Mesenchymal stem cell (in vitro differentiated cells and primary cell): ENCODE data around the gene URB1. TPM values are rescaled to one million over a fixed set of nuclear protein-coding genes. Genes with fewer than 3 reads are reported as not detected.
"Not testable (repeated sequence)": the region's sequence is repeated elsewhere in the genome, so short reads cannot be mapped to it uniquely, and the experiment has no call there.

Experiments used
- DNase-seq: peaks from one replicate; pipeline ENCODE4 v3.0.0-alpha.2; 2013
- H2AFZ ChIP-seq: one replicate; pipeline ENCODE4 v1.6.1; 2013; ENCODE audit warnings: low read depth, mild to moderate bottlenecking, control low read depth, inconsistent platforms, low read length, moderate library complexity
- H2AK5ac ChIP-seq: 2 replicates; pipeline ENCODE4 v1.6.1; 2013; ENCODE audit warnings: low read length, moderate library complexity, mild to moderate bottlenecking, inconsistent platforms; ENCODE audit not compliant: severe bottlenecking
- H2BK120ac ChIP-seq: one replicate; pipeline ENCODE4 v1.6.1; 2013; ENCODE audit warnings: low read depth, mild to moderate bottlenecking, inconsistent platforms, low read length, moderate library complexity
- H2BK12ac ChIP-seq, 2 experiments: one replicate each; pipeline ENCODE4 v1.6.1; 2013; ENCODE audit warnings: inconsistent platforms in 2 of 2, low read length in 2 of 2, mild to moderate bottlenecking in 2 of 2, moderate library complexity in 2 of 2, control low read depth in 1 of 2
- H2BK15ac ChIP-seq: one replicate; pipeline ENCODE4 v1.6.1; 2013; ENCODE audit warnings: mild to moderate bottlenecking, low read depth, inconsistent platforms; ENCODE audit not compliant: poor library complexity, severe bottlenecking
- H2BK5ac ChIP-seq: 2 replicates; pipeline ENCODE4 v1.6.1; 2013; ENCODE audit warnings: low read depth, mild to moderate bottlenecking, low read length, control low read depth, inconsistent platforms; ENCODE audit not compliant: poor library complexity, severe bottlenecking
- H3K14ac ChIP-seq, 2 experiments: one replicate each; pipeline ENCODE4 v1.6.1; 2013; ENCODE audit warnings: inconsistent platforms in 2 of 2, low read length in 2 of 2, control low read depth in 1 of 2, mild to moderate bottlenecking in 1 of 2, moderate library complexity in 1 of 2
- H3K18ac ChIP-seq, 2 experiments: one replicate each; pipeline ENCODE4 v1.6.1; 2013; ENCODE audit warnings: inconsistent platforms in 2 of 2, low read length in 2 of 2, control low read depth in 1 of 2, low read depth in 1 of 2, mild to moderate bottlenecking in 1 of 2
- H3K23ac ChIP-seq, 2 experiments: one replicate each; pipeline ENCODE4 v1.6.1; 2013; ENCODE audit warnings: inconsistent platforms in 2 of 2, low read length in 2 of 2, mild to moderate bottlenecking in 2 of 2, moderate library complexity in 2 of 2, control low read depth in 1 of 2
- H3K27ac ChIP-seq: 2 replicates; pipeline ENCODE4 v1.5.1; 2013; ENCODE audit warnings: mild to moderate bottlenecking, moderate library complexity, low read length, control low read depth, inconsistent platforms; ENCODE audit not compliant: poor library complexity, severe bottlenecking
- H3K27me3 ChIP-seq, 2 experiments: 2 replicates each; pipeline versions ENCODE4 v1.6.1 to v1.7.0; 2013; ENCODE audit warnings: low read length in 2 of 2, mild to moderate bottlenecking in 2 of 2, moderate library complexity in 2 of 2, control low read depth in 1 of 2, inconsistent platforms in 1 of 2; ENCODE audit not compliant: control insufficient read depth in 1 of 2, insufficient read depth in 1 of 2
- H3K36me3 ChIP-seq, 2 experiments: 2 replicates each; pipeline versions ENCODE4 v1.6.1 to v1.7.0; 2013; ENCODE audit warnings: low read length in 2 of 2, control low read depth in 1 of 2, inconsistent platforms in 1 of 2, low read depth in 1 of 2, mild to moderate bottlenecking in 1 of 2; ENCODE audit not compliant: insufficient read depth in 2 of 2, control insufficient read depth in 1 of 2
- H3K4ac ChIP-seq, 2 experiments: one replicate each; pipeline ENCODE4 v1.6.1; 2013; ENCODE audit warnings: inconsistent platforms in 2 of 2, low read length in 2 of 2, mild to moderate bottlenecking in 2 of 2, moderate library complexity in 2 of 2, control low read depth in 1 of 2, low read depth in 1 of 2
- H3K4me1 ChIP-seq: 2 replicates; pipeline ENCODE4 v1.6.1; 2013; ENCODE audit warnings: low read depth, low read length, control low read depth; ENCODE audit not compliant: control insufficient read depth, insufficient read depth
- H3K4me2 ChIP-seq: 2 replicates; pipeline ENCODE4 v1.6.1; 2013; ENCODE audit warnings: low read length, mild to moderate bottlenecking, inconsistent platforms; ENCODE audit not compliant: poor library complexity, severe bottlenecking
- H3K4me3 ChIP-seq, 2 experiments: 2 replicates each; pipeline versions ENCODE4 v1.5.1 to v1.7.0; 2013; ENCODE audit warnings: low read length in 2 of 2, mild to moderate bottlenecking in 2 of 2, control low read depth in 1 of 2, low read depth in 1 of 2; ENCODE audit not compliant: insufficient read depth in 1 of 2
- H3K79me1 ChIP-seq: replicated peaks from 2 replicates; pipeline ENCODE4 v1.6.1; 2013; ENCODE audit warnings: mild to moderate bottlenecking, control low read depth, low read length, inconsistent platforms; ENCODE audit not compliant: poor library complexity, severe bottlenecking
- H3K9ac ChIP-seq: 2 replicates; pipeline ENCODE4 v1.7.0; 2013; ENCODE audit warnings: mild to moderate bottlenecking, low read length, moderate library complexity
- H3K9me3 ChIP-seq: 2 replicates; pipeline ENCODE4 v1.7.0; 2013; ENCODE audit warnings: mild to moderate bottlenecking, low read length; ENCODE audit not compliant: control insufficient read depth
- H4K8ac ChIP-seq: one replicate; pipeline ENCODE4 v1.6.1; 2013; ENCODE audit warnings: inconsistent platforms, mild to moderate bottlenecking, low read length, moderate library complexity
- H4K91ac ChIP-seq: one replicate; pipeline ENCODE4 v1.6.1; 2013; ENCODE audit warnings: mild to moderate bottlenecking, low read length, inconsistent platforms
- WGBS: methylation state at CpG from one replicate; pipeline ENCODE4 v1.1.7; 2013; ENCODE audit warnings: mixed read lengths; 5-methylcytosine and 5-hydroxymethylcytosine counted together
- polyA plus RNA-seq, 2 experiments: library from polyadenylated mRNA; stranded (reverse); fragments of 200-250 nt; gene quantifications; one replicate each; pipeline ENCODE4 v1.2.3, GENCODE V29; 2013

URB1 gene, protein sequence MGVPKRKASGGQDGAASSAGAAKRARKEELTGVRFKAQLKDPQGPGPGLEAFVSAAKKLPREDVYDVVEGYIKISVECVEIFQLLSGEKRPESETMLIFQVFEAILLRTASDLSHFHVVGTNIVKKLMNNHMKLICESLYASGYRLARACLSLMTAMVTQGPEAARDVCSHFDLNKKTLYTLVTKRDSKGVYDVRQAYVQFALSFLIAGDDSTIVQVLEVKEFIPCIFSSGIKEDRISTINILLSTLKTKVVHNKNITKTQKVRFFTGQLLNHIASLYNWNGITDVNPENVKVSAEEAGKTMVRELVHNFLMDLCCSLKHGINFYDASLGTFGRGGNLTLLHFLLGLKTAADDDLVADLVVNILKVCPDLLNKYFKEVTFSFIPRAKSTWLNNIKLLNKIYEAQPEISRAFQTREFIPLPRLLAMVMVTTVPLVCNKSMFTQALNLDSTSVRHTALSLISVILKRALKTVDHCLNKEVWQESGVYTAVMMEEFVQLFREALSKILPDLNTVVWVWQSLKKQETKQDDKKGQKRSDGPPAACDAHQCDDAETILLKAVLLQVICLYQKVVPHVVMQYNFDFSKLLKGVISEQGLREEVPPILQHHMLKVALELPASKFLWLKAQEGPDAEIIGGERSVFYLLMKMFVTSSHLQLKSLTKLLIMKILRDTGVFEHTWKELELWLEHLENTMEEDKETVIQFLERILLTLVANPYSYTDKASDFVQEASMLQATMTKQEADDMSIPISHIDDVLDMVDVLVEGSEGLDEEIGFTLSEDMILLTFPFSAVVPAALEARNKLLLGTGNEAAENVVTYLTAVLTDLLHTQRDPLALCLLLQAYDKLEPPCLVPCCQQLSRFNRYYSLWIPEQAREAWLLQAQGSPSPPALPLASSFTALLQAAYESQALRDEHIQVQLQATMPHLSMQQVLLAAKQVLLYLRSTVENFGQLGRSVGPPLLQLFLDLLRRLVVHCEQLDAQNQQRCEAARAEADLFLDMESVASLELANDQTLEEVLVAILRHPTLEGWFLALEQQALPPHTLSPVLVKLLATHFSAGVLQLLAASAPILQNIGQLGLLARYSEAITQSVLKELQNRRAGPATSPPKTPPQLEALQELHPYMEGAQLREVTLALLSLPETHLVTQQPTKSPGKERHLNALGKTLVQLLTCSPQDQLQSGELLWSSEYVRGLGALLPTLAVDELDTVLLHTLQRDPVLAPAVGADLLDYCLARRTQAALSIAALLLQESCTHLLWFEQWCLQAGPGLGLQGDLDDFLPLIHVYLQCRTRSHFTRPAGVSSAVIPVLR (N-terminal part only)
- 2.4 TPM for polyA plus RNA-seq (2013, experiment 1 of 2)
- 2.2 TPM for polyA plus RNA-seq (2013, experiment 2 of 2)

DNA sequence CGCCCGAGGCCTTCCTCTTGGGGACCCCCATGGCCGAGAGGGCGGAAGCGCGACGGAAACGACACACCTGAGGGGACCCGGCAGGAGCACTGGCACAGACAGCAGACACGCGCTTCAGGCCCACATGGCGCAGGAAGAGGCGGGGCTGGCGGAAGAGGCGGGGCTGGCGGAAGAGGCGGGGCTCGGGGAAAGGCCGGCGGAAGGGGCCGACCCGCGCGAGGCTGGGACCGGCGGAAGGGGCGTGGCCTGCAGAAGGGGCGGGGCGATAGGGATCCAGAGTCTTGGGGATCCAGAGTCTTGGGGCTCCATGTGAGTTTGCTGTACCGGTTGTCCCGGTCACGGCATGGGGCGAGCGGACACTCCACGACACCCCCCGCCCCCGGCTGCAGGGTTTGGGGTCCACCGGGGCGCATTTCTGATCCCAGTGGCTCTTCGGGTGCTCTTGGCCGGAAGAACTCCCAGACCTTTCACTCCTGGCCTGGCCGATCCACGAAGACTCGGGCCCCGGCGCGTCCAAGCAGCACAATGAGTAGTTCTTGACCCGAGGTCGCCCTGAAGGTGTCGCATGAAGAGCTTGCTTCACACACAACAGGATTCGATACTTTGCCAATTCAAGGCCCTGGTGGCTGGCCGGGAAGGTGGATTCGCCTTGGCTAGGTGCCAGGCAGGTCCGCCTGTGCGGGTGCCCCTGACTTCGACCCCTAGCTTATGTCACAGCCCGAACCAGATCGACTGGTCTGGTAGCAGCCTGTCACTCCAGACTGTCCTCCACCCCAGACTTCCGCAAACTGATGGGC is at the start of gene URB1:
TSS of gene URB1 (minus strand) at position 133 of the 797 bp plus-strand sequence. CDS start at position 31, 102 bp downstream.
- Histone ChIP-seq H2BK5ac (no peak within 1 kb of the TSS), H2BK120ac (peak within 1 kb of the TSS; percentile 24), H2BK12ac (peak within 1 kb of the TSS in 1 of 2 experiments; percentile 83), H2AFZ (peak within 1 kb of the TSS; percentile 98), H3K23ac (peak within 1 kb of the TSS in 1 of 2 experiments; percentile 32), H3K27ac (no peak within 1 kb of the TSS), H3K4ac (peak within 1 kb of the TSS; percentile 73 to 78), H3K18ac (peak within 1 kb of the TSS; percentile 73 to 84), H3K9me3 (no peaks in the 10 kb centered on the region), H3K27me3 (no peaks in the 10 kb centered on the region), H2AK5ac (no peak within 1 kb of the TSS), H3K79me1 (peaks cover 11% of the 10 kb centered on the region), H3K4me1 (peaks cover 17% of the 10 kb centered on the region), H3K36me3 (peaks cover 6 to 7% of the 10 kb centered on the region in 2 experiments), H2BK15ac (peak within 1 kb of the TSS; percentile 73), H4K8ac (peak within 1 kb of the TSS; percentile 99), H3K4me3 (peak within 1 kb of the TSS; percentile 96), H3K14ac (peak within 1 kb of the TSS in 1 of 2 experiments; percentile 58), H3K4me2 (peak within 1 kb of the TSS; percentile 77), H4K91ac (peak within 1 kb of the TSS; percentile 34), H3K9ac (peak within 1 kb of the TSS; percentile 85)
- WGBS: 53% methylated on average over 52 of the region's 59 CpGs
- DNase-seq: peak; percentile 66

DNA sequence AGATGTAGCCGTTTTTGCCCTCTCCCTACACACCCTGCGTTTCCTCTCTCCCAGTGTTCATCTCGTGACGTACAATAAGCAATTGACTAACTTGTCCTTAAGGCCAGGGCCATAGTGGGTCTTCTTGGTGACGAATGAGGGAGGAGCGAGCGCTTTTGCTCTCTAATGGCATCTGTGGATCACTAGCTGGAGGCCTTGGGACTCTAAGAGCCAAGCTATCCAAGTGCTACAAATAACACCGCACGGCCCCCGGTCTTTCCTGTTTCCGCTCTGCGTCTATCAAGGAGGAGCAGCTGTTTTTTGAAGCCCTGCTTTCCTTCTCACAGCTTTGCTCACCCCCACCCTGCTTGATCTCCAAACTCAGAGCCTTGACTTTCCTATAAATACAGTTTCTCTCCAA is 44.9 kb upstream of the URB1 start:
- Histone ChIP-seq H3K27ac (no peak overlapping the region), H3K9me3 (no peaks in the 10 kb centered on the region), H2BK120ac (no peak overlapping the region), H3K4ac (no peak overlapping the region), H4K8ac (no peak overlapping the region), H2AK5ac (no peak overlapping the region), H2AFZ (no peak overlapping the region), H3K4me1 (no peaks in the 10 kb centered on the region), H3K14ac (no peak overlapping the region), H3K27me3 (peaks cover 0 to 5% of the 10 kb centered on the region in 2 experiments), H3K36me3 (no peaks in the 10 kb centered on the region), H3K4me3 (no peak overlapping the region), H2BK5ac (no peak overlapping the region), H3K79me1 (no peaks in the 10 kb centered on the region), H4K91ac (no peak overlapping the region), H3K4me2 (no peak overlapping the region), H3K23ac (no peak overlapping the region), H3K18ac (no peak overlapping the region), H3K9ac (no peak overlapping the region), H2BK15ac (no peak overlapping the region), H2BK12ac (no peak overlapping the region)
- WGBS: 86% methylated on average over 12 of the region's 12 CpGs
- DNase-seq: no peak

DNA sequence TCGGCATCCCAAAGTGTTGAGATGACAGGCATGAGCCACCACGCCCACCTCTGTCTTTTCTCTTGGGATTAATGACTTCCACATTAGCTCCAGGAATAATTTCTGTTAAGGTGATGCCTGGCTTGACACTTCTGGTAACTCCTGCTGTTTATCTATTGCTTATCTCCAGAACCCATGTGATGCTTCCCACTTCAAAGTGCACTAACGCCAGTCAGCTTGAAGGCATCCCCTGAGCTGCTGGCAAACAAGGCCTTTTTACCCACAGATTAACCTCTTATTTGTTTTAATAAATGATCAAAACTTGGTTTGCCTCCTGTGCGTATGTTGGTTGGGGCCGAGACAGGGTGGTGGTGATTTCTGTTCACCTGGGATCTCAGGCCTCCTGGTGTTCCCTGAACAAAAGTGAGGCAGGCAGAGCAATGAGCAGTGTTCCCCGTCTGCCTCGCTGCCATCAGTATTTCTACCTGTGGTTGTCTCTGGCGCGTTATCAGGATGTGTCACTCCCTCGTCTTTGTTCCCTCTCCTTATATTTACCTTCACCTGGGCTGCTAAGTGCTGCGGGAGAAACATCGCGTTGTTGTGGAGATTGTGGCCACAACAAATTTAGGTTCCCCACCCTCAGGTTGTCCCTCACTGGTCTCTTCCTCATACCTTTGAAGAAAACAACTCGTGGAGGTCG is 40.3 kb upstream of the URB1 start:
- not testable (repeated sequence) for H2BK15ac ChIP-seq, H2AFZ ChIP-seq, H2BK5ac ChIP-seq, H2BK12ac ChIP-seq, H3K4ac ChIP-seq, H3K4me2 ChIP-seq, DNase-seq, H3K14ac ChIP-seq, H4K8ac ChIP-seq, H3K4me3 ChIP-seq, H3K27ac ChIP-seq, H3K9me3 ChIP-seq, H4K91ac ChIP-seq, H3K23ac ChIP-seq, H3K36me3 ChIP-seq, H3K18ac ChIP-seq, H2AK5ac ChIP-seq, H2BK120ac ChIP-seq, H3K27me3 ChIP-seq, H3K79me1 ChIP-seq, H3K9ac ChIP-seq, H3K4me1 ChIP-seq
- WGBS: 47% methylated on average over 15 of the region's 15 CpGs
